ENCODE data around the gene EFCAB6. TPM values are rescaled to one million over a fixed set of nuclear protein-coding genes. Genes with fewer than 3 reads are reported as not detected.

The EFCAB6 gene
- total RNA-seq, 2 experiments from 2014 or later, result 0.13 TPM; not detected in 1

DNA sequence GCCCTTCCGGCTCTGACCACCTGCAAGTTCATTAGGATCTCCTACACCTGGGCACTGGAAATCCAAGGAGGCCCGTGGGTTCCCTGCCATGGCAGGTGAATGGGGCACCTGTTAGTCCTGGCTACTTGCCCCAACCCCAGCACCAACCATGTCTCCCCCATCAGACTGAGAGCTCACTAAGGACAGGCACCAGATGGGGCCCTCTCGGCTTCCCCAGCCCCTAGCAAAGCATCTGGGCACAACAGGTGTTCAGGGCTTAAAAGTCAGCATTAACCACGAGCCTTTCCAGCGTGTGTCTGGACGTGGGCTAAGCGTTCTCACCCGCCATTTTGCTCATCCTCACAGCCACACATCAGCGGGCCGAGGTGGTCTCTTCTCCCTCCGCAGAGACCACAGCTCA, 48.0 kb upstream of the EFCAB6 start:
- Histone ChIP-seq H3K27ac (ENCODE audit: low read depth, low read length, poor library complexity, severe bottlenecking) (no peak overlapping the region), H3K4me2 (ENCODE audit: low read length) (no peak overlapping the region), H2AFZ (ENCODE audit: low read length) (no peak overlapping the region), H3K4me3 (ENCODE audit: low read depth, low read length, poor library complexity, severe bottlenecking) (no peak overlapping the region), H3K36me3 (ENCODE audit: insufficient read depth, low read length) (no peaks in the 10 kb centered on the region), H4K20me1 (ENCODE audit: insufficient read depth, low read length) (no peaks in the 10 kb centered on the region), H3K9me2 (ENCODE audit: insufficient read depth, low read length) (no peaks in the 10 kb centered on the region), H3K9me3 (ENCODE audit: low read length) (no peaks in the 10 kb centered on the region), H3K4me1 (ENCODE audit: insufficient read depth, low read length, poor library complexity, severe bottlenecking) (no peaks in the 10 kb centered on the region), H3K79me2 (ENCODE audit: insufficient read depth, low read depth, low read length) (no peaks in the 10 kb centered on the region)
- intact Hi-C loops (cut with micrococcal nuclease; ENCODE audit: unreplicated experiment), result no loop called here
- POLR2A ChIA-PET, result no interaction called here
- no TSS peak for BruUV-seq (replicated peaks)
- CTCF ChIA-PET (ENCODE audit: unreplicated experiment), result no interaction called here
- no peak for DNase-seq (ENCODE audit: low spot score)
- TF ChIP-seq CTCF (conservative IDR thresholded peaks at IDR 0.05; ENCODE audit: low read length), result no peak
- TF ChIP-seq EZH2phosphoT487 (IDR thresholded peaks at IDR 0.05; ENCODE audit: borderline replicate concordance, low read depth, low read length), result no peak

GRCh38 chr22:43859621-43860020, 47.5 kb upstream of the EFCAB6 start:
- H3K4me1 ChIP-seq (ENCODE audit: insufficient read depth, low read length, poor library complexity, severe bottlenecking), result no peaks in the 10 kb centered on the region
- H3K4me3 ChIP-seq (ENCODE audit: low read depth, low read length, poor library complexity, severe bottlenecking), result no peak overlapping the region
- no peaks in the 10 kb centered on the region for H3K9me2 ChIP-seq (ENCODE audit: insufficient read depth, low read length)
- H2AFZ ChIP-seq (ENCODE audit: low read length), result no peak overlapping the region
- no peak for TF ChIP-seq CTCF (conservative IDR thresholded peaks at IDR 0.05; ENCODE audit: low read length)
- TF ChIP-seq EZH2phosphoT487 (IDR thresholded peaks at IDR 0.05; ENCODE audit: borderline replicate concordance, low read depth, low read length), result no peak
- no peaks in the 10 kb centered on the region for H3K79me2 ChIP-seq (ENCODE audit: insufficient read depth, low read depth, low read length)
- H3K9me3 ChIP-seq (ENCODE audit: low read length), result no peaks in the 10 kb centered on the region
- no peak overlapping the region for H3K4me2 ChIP-seq (ENCODE audit: low read length)
- H4K20me1 ChIP-seq (ENCODE audit: insufficient read depth, low read length), result no peaks in the 10 kb centered on the region
- DNase-seq (ENCODE audit: low spot score), result no peak
- ChIA-PET POLR2A (no interaction called here), CTCF (ENCODE audit: unreplicated experiment) (no interaction called here)
- BruUV-seq (replicated peaks), result no TSS peak
- H3K36me3 ChIP-seq (ENCODE audit: insufficient read depth, low read length), result no peaks in the 10 kb centered on the region
- H3K27ac ChIP-seq (ENCODE audit: low read depth, low read length, poor library complexity, severe bottlenecking), result no peak overlapping the region
- intact Hi-C loops (cut with micrococcal nuclease; ENCODE audit: unreplicated experiment), result no loop called here

DNA sequence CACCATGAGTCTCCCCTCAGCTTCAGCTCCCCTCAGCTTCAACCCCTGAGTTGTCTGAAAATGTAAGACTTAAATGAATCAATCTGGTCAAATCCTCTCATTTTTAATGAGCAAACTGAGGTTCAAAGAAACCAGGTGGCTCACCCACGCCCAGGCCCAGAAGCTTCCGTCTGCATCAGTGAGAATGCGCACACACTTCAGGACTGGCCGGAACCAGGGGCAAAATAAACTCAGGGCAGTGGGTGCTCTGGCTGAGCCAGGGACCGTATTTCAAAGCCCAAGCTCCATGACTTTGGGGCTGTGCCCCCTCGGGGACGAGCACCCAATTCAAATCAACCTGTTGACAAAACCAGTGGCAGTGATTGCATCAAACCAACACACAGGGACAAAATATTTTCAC, 47.1 kb upstream of the EFCAB6 start:
- intact Hi-C loops (cut with micrococcal nuclease; ENCODE audit: unreplicated experiment), result no loop called here
- no peak overlapping the region for H3K27ac ChIP-seq (ENCODE audit: low read depth, low read length, poor library complexity, severe bottlenecking)
- H3K4me2 ChIP-seq (ENCODE audit: low read length), result no peak overlapping the region
- CTCF ChIA-PET (ENCODE audit: unreplicated experiment), result no interaction called here
- POLR2A ChIA-PET, result no interaction called here
- no peak for TF ChIP-seq EZH2phosphoT487 (IDR thresholded peaks at IDR 0.05; ENCODE audit: borderline replicate concordance, low read depth, low read length)
- TF ChIP-seq CTCF (conservative IDR thresholded peaks at IDR 0.05; ENCODE audit: low read length), result no peak
- no TSS peak for BruUV-seq (replicated peaks)
- H3K9me2 ChIP-seq (ENCODE audit: insufficient read depth, low read length), result no peaks in the 10 kb centered on the region
- no peak overlapping the region for H2AFZ ChIP-seq (ENCODE audit: low read length)
- H3K9me3 ChIP-seq (ENCODE audit: low read length), result no peaks in the 10 kb centered on the region
- no peak overlapping the region for H3K4me3 ChIP-seq (ENCODE audit: low read depth, low read length, poor library complexity, severe bottlenecking)
- H4K20me1 ChIP-seq (ENCODE audit: insufficient read depth, low read length), result no peaks in the 10 kb centered on the region
- H3K79me2 ChIP-seq (ENCODE audit: insufficient read depth, low read depth, low read length), result no peaks in the 10 kb centered on the region
- no peaks in the 10 kb centered on the region for H3K4me1 ChIP-seq (ENCODE audit: insufficient read depth, low read length, poor library complexity, severe bottlenecking)
- DNase-seq (ENCODE audit: low spot score), result no peak
- no peaks in the 10 kb centered on the region for H3K36me3 ChIP-seq (ENCODE audit: insufficient read depth, low read length)
